Endothelial cell of umbilical vein (primary cell): ENCODE data around the gene MEX3D.

Experiments used
- CTCF ChIP-seq, 2 donors: IDR thresholded peaks; 1 replicate in 1 of 2; 2 replicates in 1 of 2; pipeline ENCODE4 v1.5.1; 2011; ENCODE audit warnings: low read length in 2 of 2, mild to moderate bottlenecking in 2 of 2, moderate library complexity in 2 of 2, control low read depth in 1 of 2, inconsistent platforms in 1 of 2, low read depth in 1 of 2; ENCODE audit not compliant: insufficient read depth in 1 of 2; ENCODE audit errors: extremely low read depth in 1 of 2
- EZH2 ChIP-seq: IDR thresholded peaks from 2 replicates; pipeline ENCODE4 v1.6.1; 2012; ENCODE audit warnings: borderline replicate concordance, low read depth, mild to moderate bottlenecking, moderate library complexity, low read length, inconsistent platforms; ENCODE audit not compliant: severe bottlenecking
- FOS ChIP-seq: IDR thresholded peaks from 2 replicates; pipeline ENCODE4 v1.6.1; 2011; ENCODE audit warnings: mild to moderate bottlenecking, low read length, moderate library complexity, borderline replicate concordance; ENCODE audit not compliant: insufficient read depth
- GATA2 ChIP-seq: IDR thresholded peaks from 2 replicates; pipeline ENCODE4 v1.7.0; 2011; ENCODE audit warnings: low read depth, mild to moderate bottlenecking, moderate library complexity, mixed read lengths, low read length; ENCODE audit not compliant: insufficient read length, insufficient read depth
- JUN ChIP-seq: IDR thresholded peaks from 2 replicates; pipeline ENCODE4 v1.6.1; 2011; ENCODE audit warnings: borderline replicate concordance, low read depth; ENCODE audit not compliant: insufficient read length, insufficient read depth
- MYC ChIP-seq: IDR thresholded peaks from one replicate; pipeline ENCODE4 v1.6.1; 2011; ENCODE audit warnings: mild to moderate bottlenecking, low read depth, low read length
- POLR2A ChIP-seq: IDR thresholded peaks from 2 replicates; pipeline ENCODE4 v1.6.1; 2012; ENCODE audit warnings: low read depth, mild to moderate bottlenecking, control low read depth, low read length
- POLR2AphosphoS5 ChIP-seq: IDR thresholded peaks from 2 replicates; pipeline ENCODE4 v1.6.1; 2012; ENCODE audit warnings: low read depth, mild to moderate bottlenecking, control low read depth, low read length, moderate library complexity; ENCODE audit not compliant: insufficient read depth
- TF ChIP-seq, protein P1 (sequence below): IDR thresholded peaks from 2 replicates; pipeline ENCODE4 v1.6.1; 2011; ENCODE audit not compliant: insufficient read depth, insufficient read length

- TF ChIP-seq CTCF (IDR thresholded peaks at IDR 0.05; ENCODE audit: extremely low read depth in 1 of 2, insufficient read depth in 1 of 2, low read depth in 1 of 2, low read length in 2 of 2), result no peak
- no peak for TF ChIP-seq EZH2
- TF ChIP-seq, protein P1, sequence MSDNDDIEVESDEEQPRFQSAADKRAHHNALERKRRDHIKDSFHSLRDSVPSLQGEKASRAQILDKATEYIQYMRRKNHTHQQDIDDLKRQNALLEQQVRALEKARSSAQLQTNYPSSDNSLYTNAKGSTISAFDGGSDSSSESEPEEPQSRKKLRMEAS, result no peak
- TF ChIP-seq POLR2A, result no peak
- no peak for TF ChIP-seq MYC
- no peak for TF ChIP-seq POLR2AphosphoS5
- no peak for TF ChIP-seq FOS
- TF ChIP-seq JUN, result no peak
- TF ChIP-seq GATA2, result no peak
Observed at GRCh38 chr19:1516395-1516753, 51.8 kb downstream of the MEX3D start.
